ENCODE results near the gene MIGA2.
"Not testable (repeated sequence)": the region's sequence is repeated elsewhere in the genome, so short reads cannot be mapped to it uniquely, and the experiment has no call there.

The MIGA2 gene

GRCh38 chr9:129033216-129033615 is 3.2 kb upstream of the MIGA2 start:
- no peak overlapping the region for H3K4ac ChIP-seq (ENCODE audit: low read depth in 1 of 2, low read length in 2 of 2)
- no peak overlapping the region for H3K14ac ChIP-seq (ENCODE audit: low read length in 2 of 2)
- H2BK5ac ChIP-seq (ENCODE audit: low read depth, low read length, poor library complexity, severe bottlenecking): no peak overlapping the region
- no peak overlapping the region for H2BK15ac ChIP-seq (ENCODE audit: low read depth, poor library complexity, severe bottlenecking)
- peaks cover 17% of the 10 kb centered on the region for H3K4me1 ChIP-seq (ENCODE audit: control insufficient read depth, insufficient read depth, low read depth, low read length)
- peaks cover 0 to 2% of the 10 kb centered on the region in 2 experiments for H3K36me3 ChIP-seq (ENCODE audit: control insufficient read depth in 1 of 2, insufficient read depth in 2 of 2, low read depth in 1 of 2, low read length in 2 of 2)
- no peak overlapping the region for H3K23ac ChIP-seq (ENCODE audit: low read length in 2 of 2)
- 97% methylated on average over 8 of the region's 8 CpGs for WGBS
- H3K18ac ChIP-seq (ENCODE audit: low read depth in 1 of 2, low read length in 2 of 2): no peak overlapping the region
- no peak overlapping the region for H2BK120ac ChIP-seq (ENCODE audit: low read depth, low read length)
- no peak for DNase-seq
- H3K79me1 ChIP-seq (replicated peaks; ENCODE audit: low read length, poor library complexity, severe bottlenecking): peaks cover 9% of the 10 kb centered on the region
- no peak overlapping the region for H3K27ac ChIP-seq (ENCODE audit: low read length, poor library complexity, severe bottlenecking)
- H3K4me3 ChIP-seq (ENCODE audit: insufficient read depth in 1 of 2, low read depth in 1 of 2, low read length in 2 of 2): no peak overlapping the region
- no peak overlapping the region for H4K91ac ChIP-seq (ENCODE audit: low read length)
- no peaks in the 10 kb centered on the region for H3K9me3 ChIP-seq (ENCODE audit: control insufficient read depth, low read length)
- no peak overlapping the region for H4K8ac ChIP-seq (ENCODE audit: low read length)
- H3K27me3 ChIP-seq (ENCODE audit: control insufficient read depth in 1 of 2, insufficient read depth in 1 of 2, low read length in 2 of 2): no peaks in the 10 kb centered on the region
- H3K4me2 ChIP-seq (ENCODE audit: low read length, poor library complexity, severe bottlenecking): no peak overlapping the region
- H2AK5ac ChIP-seq (ENCODE audit: low read length, severe bottlenecking): no peak overlapping the region
- no peak overlapping the region for H2AFZ ChIP-seq (ENCODE audit: low read depth, low read length)
- H3K9ac ChIP-seq (ENCODE audit: low read length): no peak overlapping the region
- H2BK12ac ChIP-seq (ENCODE audit: low read length in 2 of 2): no peak overlapping the region

- H3K9me3 ChIP-seq (ENCODE audit: control insufficient read depth, low read length); DNase-seq; H2BK5ac ChIP-seq (ENCODE audit: low read depth, low read length, poor library complexity, severe bottlenecking); H3K23ac ChIP-seq (ENCODE audit: low read length in 2 of 2); H2BK15ac ChIP-seq (ENCODE audit: low read depth, poor library complexity, severe bottlenecking); H4K91ac ChIP-seq (ENCODE audit: low read length); H3K27me3 ChIP-seq (ENCODE audit: control insufficient read depth in 1 of 2, insufficient read depth in 1 of 2, low read length in 2 of 2); H3K27ac ChIP-seq (ENCODE audit: low read length, poor library complexity, severe bottlenecking); H3K14ac ChIP-seq (ENCODE audit: low read length in 2 of 2); H2BK120ac ChIP-seq (ENCODE audit: low read depth, low read length); H2AK5ac ChIP-seq (ENCODE audit: low read length, severe bottlenecking): not testable (repeated sequence)
- peaks cover 3 to 11% of the 10 kb centered on the region in 2 experiments for H3K36me3 ChIP-seq (ENCODE audit: control insufficient read depth in 1 of 2, insufficient read depth in 2 of 2, low read depth in 1 of 2, low read length in 2 of 2)
- H3K4ac ChIP-seq (ENCODE audit: low read depth in 1 of 2, low read length in 2 of 2): peak overlapping the region in 1 of 2 experiments; percentile 60
- peak overlapping the region in 1 of 2 experiments; percentile 29 for H2BK12ac ChIP-seq (ENCODE audit: low read length in 2 of 2)
- peak overlapping the region in 1 of 2 experiments; percentile 54 for H3K18ac ChIP-seq (ENCODE audit: low read depth in 1 of 2, low read length in 2 of 2)
- H2AFZ ChIP-seq (ENCODE audit: low read depth, low read length): peak overlapping the region; percentile 90
- peak overlapping the region; percentile 55 for H3K4me2 ChIP-seq (ENCODE audit: low read length, poor library complexity, severe bottlenecking)
- 68% methylated on average over 13 of the region's 13 CpGs for WGBS
- H3K79me1 ChIP-seq (replicated peaks; ENCODE audit: low read length, poor library complexity, severe bottlenecking): peaks cover 20% of the 10 kb centered on the region
- H4K8ac ChIP-seq (ENCODE audit: low read length): peak overlapping the region; percentile 79
- peak overlapping the region in 1 of 2 experiments; percentile 86 for H3K4me3 ChIP-seq (ENCODE audit: insufficient read depth in 1 of 2, low read depth in 1 of 2, low read length in 2 of 2)
- H3K9ac ChIP-seq (ENCODE audit: low read length): peak overlapping the region; percentile 88
- H3K4me1 ChIP-seq (ENCODE audit: control insufficient read depth, insufficient read depth, low read depth, low read length): peaks cover 18% of the 10 kb centered on the region
These were observed 588 bp upstream of the MIGA2 start for GRCh38 chr9:129035838-129036237.

- H4K91ac ChIP-seq (ENCODE audit: low read length): no peak overlapping the region
- 17% methylated on average over 32 of the region's 32 CpGs for WGBS
- peak overlapping the region; percentile 33 for H4K8ac ChIP-seq (ENCODE audit: low read length)
- H3K23ac ChIP-seq (ENCODE audit: low read length in 2 of 2): peak overlapping the region in 1 of 2 experiments; percentile 85
- peak overlapping the region; percentile 56 for H2AFZ ChIP-seq (ENCODE audit: low read depth, low read length)
- H3K4me3 ChIP-seq (ENCODE audit: insufficient read depth in 1 of 2, low read depth in 1 of 2, low read length in 2 of 2): peak overlapping the region; percentile 72 to 92
- H3K27me3 ChIP-seq (ENCODE audit: control insufficient read depth in 1 of 2, insufficient read depth in 1 of 2, low read length in 2 of 2): no peaks in the 10 kb centered on the region
- H3K27ac ChIP-seq (ENCODE audit: low read length, poor library complexity, severe bottlenecking): no peak overlapping the region
- no peaks in the 10 kb centered on the region for H3K9me3 ChIP-seq (ENCODE audit: control insufficient read depth, low read length)
- no peak overlapping the region for H2AK5ac ChIP-seq (ENCODE audit: low read length, severe bottlenecking)
- no peak overlapping the region for H2BK15ac ChIP-seq (ENCODE audit: low read depth, poor library complexity, severe bottlenecking)
- H3K18ac ChIP-seq (ENCODE audit: low read depth in 1 of 2, low read length in 2 of 2): peak overlapping the region in 1 of 2 experiments; percentile 63
- peaks cover 12 to 20% of the 10 kb centered on the region in 2 experiments for H3K36me3 ChIP-seq (ENCODE audit: control insufficient read depth in 1 of 2, insufficient read depth in 2 of 2, low read depth in 1 of 2, low read length in 2 of 2)
- H3K9ac ChIP-seq (ENCODE audit: low read length): peak overlapping the region; percentile 91
- no peak for DNase-seq
- H2BK120ac ChIP-seq (ENCODE audit: low read depth, low read length): no peak overlapping the region
- peak overlapping the region; percentile 91 for H3K4me2 ChIP-seq (ENCODE audit: low read length, poor library complexity, severe bottlenecking)
- H3K4ac ChIP-seq (ENCODE audit: low read depth in 1 of 2, low read length in 2 of 2): peak overlapping the region; percentile 48 to 67
- H3K79me1 ChIP-seq (replicated peaks; ENCODE audit: low read length, poor library complexity, severe bottlenecking): peaks cover 27% of the 10 kb centered on the region
- peak overlapping the region in 1 of 2 experiments; percentile 99 for H3K14ac ChIP-seq (ENCODE audit: low read length in 2 of 2)
- H2BK12ac ChIP-seq (ENCODE audit: low read length in 2 of 2): peak overlapping the region in 1 of 2 experiments; percentile 78
- no peak overlapping the region for H2BK5ac ChIP-seq (ENCODE audit: low read depth, low read length, poor library complexity, severe bottlenecking)
- H3K4me1 ChIP-seq (ENCODE audit: control insufficient read depth, insufficient read depth, low read depth, low read length): peaks cover 17% of the 10 kb centered on the region
These were observed 719 bp downstream of the MIGA2 start for GRCh38 chr9:129036923-129037766.

DNA sequence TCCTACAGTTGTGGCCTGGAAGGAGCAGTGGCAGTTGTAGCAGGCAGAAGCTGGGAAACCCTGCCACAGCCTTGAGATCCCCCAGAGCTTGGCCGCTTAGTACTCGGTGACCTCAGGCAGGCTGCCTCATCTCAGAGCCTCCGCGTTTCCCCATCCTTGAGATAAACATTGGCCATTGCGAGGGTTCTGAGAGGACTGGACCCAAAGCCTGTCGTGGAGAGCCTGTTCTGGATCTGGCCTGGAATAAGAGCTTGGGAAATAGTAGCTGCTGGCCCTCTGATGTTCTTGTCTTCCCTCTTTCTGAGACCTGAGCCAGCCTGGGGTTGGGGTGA is 1.3 kb downstream of the MIGA2 start:
- Histone ChIP-seq H3K27ac (ENCODE audit: low read length, poor library complexity, severe bottlenecking) (no peak overlapping the region), H4K91ac (ENCODE audit: low read length) (no peak overlapping the region), H3K4ac (ENCODE audit: low read depth in 1 of 2, low read length in 2 of 2) (no peak overlapping the region), H3K4me1 (ENCODE audit: control insufficient read depth, insufficient read depth, low read depth, low read length) (peaks cover 17% of the 10 kb centered on the region), H3K23ac (ENCODE audit: low read length in 2 of 2) (peak overlapping the region in 1 of 2 experiments; percentile 70), H3K18ac (ENCODE audit: low read depth in 1 of 2, low read length in 2 of 2) (no peak overlapping the region), H3K14ac (ENCODE audit: low read length in 2 of 2) (peak overlapping the region in 1 of 2 experiments; percentile 99), H2AFZ (ENCODE audit: low read depth, low read length) (no peak overlapping the region), H2AK5ac (ENCODE audit: low read length, severe bottlenecking) (no peak overlapping the region), H2BK15ac (ENCODE audit: low read depth, poor library complexity, severe bottlenecking) (no peak overlapping the region), H2BK12ac (ENCODE audit: low read length in 2 of 2) (peak overlapping the region in 1 of 2 experiments; percentile 78), H3K4me3 (ENCODE audit: insufficient read depth in 1 of 2, low read depth in 1 of 2, low read length in 2 of 2) (peak overlapping the region in 1 of 2 experiments; percentile 92), H3K79me1 (replicated peaks; ENCODE audit: low read length, poor library complexity, severe bottlenecking) (peaks cover 32% of the 10 kb centered on the region), H3K36me3 (ENCODE audit: control insufficient read depth in 1 of 2, insufficient read depth in 2 of 2, low read depth in 1 of 2, low read length in 2 of 2) (peaks cover 18 to 26% of the 10 kb centered on the region in 2 experiments), H2BK120ac (ENCODE audit: low read depth, low read length) (no peak overlapping the region), H2BK5ac (ENCODE audit: low read depth, low read length, poor library complexity, severe bottlenecking) (no peak overlapping the region), H4K8ac (ENCODE audit: low read length) (no peak overlapping the region), H3K9ac (ENCODE audit: low read length) (peak overlapping the region; percentile 91), H3K27me3 (ENCODE audit: control insufficient read depth in 1 of 2, insufficient read depth in 1 of 2, low read length in 2 of 2) (no peaks in the 10 kb centered on the region), H3K4me2 (ENCODE audit: low read length, poor library complexity, severe bottlenecking) (peak overlapping the region; percentile 91), H3K9me3 (ENCODE audit: control insufficient read depth, low read length) (no peaks in the 10 kb centered on the region)
- 69% methylated on average over 6 of the region's 6 CpGs for WGBS
- DNase-seq: peak; percentile 43

All from mesenchymal stem cell (in vitro differentiated cells and primary cell).